ENCODE measurements around the gene TNFSF18.

DNA sequence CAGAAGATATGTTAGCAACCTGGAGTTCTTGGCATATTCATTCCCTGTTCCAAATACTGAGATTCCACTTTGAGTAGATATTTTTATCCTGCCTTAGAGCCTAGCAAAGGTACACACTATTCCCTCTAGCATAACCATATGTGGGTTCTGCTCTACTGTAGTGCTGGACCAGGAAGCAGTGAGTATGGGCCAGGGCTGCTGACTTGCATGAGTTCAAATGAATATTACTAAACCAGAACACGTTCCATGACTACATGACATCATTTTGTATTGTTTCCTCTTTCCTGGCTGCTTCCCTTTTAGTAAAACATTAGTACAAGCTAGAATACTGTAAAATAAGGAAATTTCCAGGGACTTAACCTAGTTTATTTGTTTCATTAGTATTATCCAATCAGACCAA, 41.1 kb downstream of the TNFSF18 start:
- no peak for TF ChIP-seq POLR2A (IDR thresholded peaks at IDR 0.05)
- TF ChIP-seq, protein P1, sequence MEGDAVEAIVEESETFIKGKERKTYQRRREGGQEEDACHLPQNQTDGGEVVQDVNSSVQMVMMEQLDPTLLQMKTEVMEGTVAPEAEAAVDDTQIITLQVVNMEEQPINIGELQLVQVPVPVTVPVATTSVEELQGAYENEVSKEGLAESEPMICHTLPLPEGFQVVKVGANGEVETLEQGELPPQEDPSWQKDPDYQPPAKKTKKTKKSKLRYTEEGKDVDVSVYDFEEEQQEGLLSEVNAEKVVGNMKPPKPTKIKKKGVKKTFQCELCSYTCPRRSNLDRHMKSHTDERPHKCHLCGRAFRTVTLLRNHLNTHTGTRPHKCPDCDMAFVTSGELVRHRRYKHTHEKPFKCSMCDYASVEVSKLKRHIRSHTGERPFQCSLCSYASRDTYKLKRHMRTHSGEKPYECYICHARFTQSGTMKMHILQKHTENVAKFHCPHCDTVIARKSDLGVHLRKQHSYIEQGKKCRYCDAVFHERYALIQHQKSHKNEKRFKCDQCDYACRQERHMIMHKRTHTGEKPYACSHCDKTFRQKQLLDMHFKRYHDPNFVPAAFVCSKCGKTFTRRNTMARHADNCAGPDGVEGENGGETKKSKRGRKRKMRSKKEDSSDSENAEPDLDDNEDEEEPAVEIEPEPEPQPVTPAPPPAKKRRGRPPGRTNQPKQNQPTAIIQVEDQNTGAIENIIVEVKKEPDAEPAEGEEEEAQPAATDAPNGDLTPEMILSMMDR (IDR thresholded peaks at IDR 0.05) = no peak
